Natural killer cell treated with Interleukin-12 subunit alpha and Interleukin-12 subunit beta and Interleukin-15 and Interleukin-18, amount 100 ng/mL, for 72 hours (primary cell): ENCODE data around the gene MEGF11. TPM values are rescaled to one million over a fixed set of nuclear protein-coding genes. Genes with fewer than 3 reads are reported as not detected.

ENCODE experiments used
- ATAC-seq, 2 donors: fragments of 150-1000 bp; cut with Tn5 transposase in 1 of 2; sonication (Bioruptor Pico), chemical (Tn5 transposase) in 1 of 2; 2 replicates each; pipeline ENCODE4 v1.10.0; 2021
- DNase-seq: peaks from one replicate; pipeline ENCODE4 v3.0.0; 2022; ENCODE audit warnings: low spot score
- H3K27ac Mint-ChIP-seq, 2 donors: 1 replicate in 1 of 2; 2 replicates in 1 of 2; pipeline ENCODE4 v1.8.0; 2022; ENCODE audit warnings: mixed read lengths in 2 of 2, mild to moderate bottlenecking in 1 of 2, moderate library complexity in 1 of 2
- H3K27me3 Mint-ChIP-seq, 2 donors: 1 replicate in 1 of 2; 2 replicates in 1 of 2; pipeline ENCODE4 v1.8.0; 2022; ENCODE audit warnings: mixed read lengths in 2 of 2
- H3K36me3 Mint-ChIP-seq: one replicate; pipeline ENCODE4 v1.8.0; 2022; ENCODE audit warnings: mixed read lengths
- H3K4me1 Mint-ChIP-seq, 2 donors: 1 replicate in 1 of 2; 2 replicates in 1 of 2; pipeline ENCODE4 v1.8.0; 2022; ENCODE audit warnings: low read depth in 2 of 2, mixed read lengths in 2 of 2, mild to moderate bottlenecking in 1 of 2
- H3K4me3 Mint-ChIP-seq: one replicate; pipeline ENCODE4 v1.8.0; 2022; ENCODE audit warnings: mixed read lengths
- H3K9me3 Mint-ChIP-seq: 2 replicates; pipeline ENCODE4 v1.8.0; 2022; ENCODE audit warnings: mixed read lengths
- total RNA-seq, 2 donors: library from RNA; stranded (reverse); gene quantifications; one replicate each; pipeline ENCODE4 v1.2.3, GENCODE V29; 2022

MEGF11 gene
- total RNA-seq, 2 donors from 2014 or later: not detected

GRCh38 chr15:66092053-66093016 is 161.2 kb downstream of the MEGF11 start:
- DNase-seq (no peak), ATAC-seq (no peak)
- Mint-ChIP-seq H3K27me3 (peaks cover 13 to 17% of the 10 kb centered on the region in 2 donors), H3K4me1 (no peaks in the 10 kb centered on the region), H3K27ac (no peak overlapping the region), H3K36me3 (no peaks in the 10 kb centered on the region), H3K4me3 (no peak overlapping the region), H3K9me3 (no peaks in the 10 kb centered on the region)

GRCh38 chr15:66089509-66089908 is 164.0 kb downstream of the MEGF11 start:
- Mint-ChIP-seq H3K27me3 (peaks cover 38% of the 10 kb centered on the region in 2 donors), H3K9me3 (no peaks in the 10 kb centered on the region), H3K4me3 (no peak overlapping the region), H3K4me1 (no peaks in the 10 kb centered on the region), H3K27ac (no peak overlapping the region), H3K36me3 (no peaks in the 10 kb centered on the region)
- ATAC-seq (no peak), DNase-seq (no peak)

GRCh38 chr15:66089049-66089448 is 164.5 kb downstream of the MEGF11 start:
- no peaks in the 10 kb centered on the region for H3K4me1 Mint-ChIP-seq
- no peak overlapping the region for H3K27ac Mint-ChIP-seq

GRCh38 chr15:66085128-66085527 is 168.4 kb downstream of the MEGF11 start:
- H3K27me3 Mint-ChIP-seq: peaks cover 40 to 51% of the 10 kb centered on the region in 2 donors
- no peaks in the 10 kb centered on the region for H3K4me1 Mint-ChIP-seq
- ATAC-seq: no peak
- H3K9me3 Mint-ChIP-seq: no peaks in the 10 kb centered on the region
- no peak overlapping the region for H3K27ac Mint-ChIP-seq
- DNase-seq: no peak
- peaks cover 4% of the 10 kb centered on the region for H3K36me3 Mint-ChIP-seq
- no peak overlapping the region for H3K4me3 Mint-ChIP-seq

More at GRCh38 chr15:66089049-66089448, 164.5 kb downstream of the MEGF11 start:
- Mint-ChIP-seq H3K4me3 (no peak overlapping the region), H3K36me3 (peaks cover 4% of the 10 kb centered on the region), H3K27me3 (peaks cover 40 to 43% of the 10 kb centered on the region in 2 donors), H3K9me3 (no peaks in the 10 kb centered on the region)
- DNase-seq (no peak), ATAC-seq (no peak)

GRCh38 chr15:66084704-66085103 is 168.8 kb downstream of the MEGF11 start:
- Mint-ChIP-seq H3K36me3 (peaks cover 4% of the 10 kb centered on the region), H3K27me3 (peaks cover 40 to 51% of the 10 kb centered on the region in 2 donors), H3K27ac (no peak overlapping the region), H3K9me3 (no peaks in the 10 kb centered on the region), H3K4me1 (no peaks in the 10 kb centered on the region), H3K4me3 (no peak overlapping the region)
- ATAC-seq (no peak), DNase-seq (no peak)

GRCh38 chr15:66080717-66081398 is 172.7 kb downstream of the MEGF11 start:
- DNase-seq: no peak
- H3K36me3 Mint-ChIP-seq: peaks cover 4% of the 10 kb centered on the region
- H3K4me1 Mint-ChIP-seq: no peaks in the 10 kb centered on the region
- H3K4me3 Mint-ChIP-seq: no peak overlapping the region
- no peak for ATAC-seq
- peaks cover 34 to 35% of the 10 kb centered on the region in 2 donors for H3K27me3 Mint-ChIP-seq
- H3K9me3 Mint-ChIP-seq: no peaks in the 10 kb centered on the region
- no peak overlapping the region for H3K27ac Mint-ChIP-seq

- DNase-seq: no peak
- ATAC-seq: no peak
- H3K9me3 Mint-ChIP-seq: no peaks in the 10 kb centered on the region
- no peaks in the 10 kb centered on the region for H3K4me1 Mint-ChIP-seq
- H3K36me3 Mint-ChIP-seq: no peaks in the 10 kb centered on the region
- H3K27ac Mint-ChIP-seq: no peak overlapping the region
- no peak overlapping the region for H3K4me3 Mint-ChIP-seq
- peaks cover 22 to 26% of the 10 kb centered on the region in 2 donors for H3K27me3 Mint-ChIP-seq
Measured at GRCh38 chr15:66078929-66079275, 174.6 kb downstream of the MEGF11 start.

- ATAC-seq: peak in 1 of 2 donors; percentile 38
- Mint-ChIP-seq H3K27me3 (peaks cover 26 to 32% of the 10 kb centered on the region in 2 donors), H3K36me3 (no peaks in the 10 kb centered on the region), H3K27ac (no peak overlapping the region), H3K4me3 (no peak overlapping the region), H3K4me1 (no peaks in the 10 kb centered on the region), H3K9me3 (no peaks in the 10 kb centered on the region)
- no peak for DNase-seq
Measured at GRCh38 chr15:66078196-66078928, 175.2 kb downstream of the MEGF11 start.

- Mint-ChIP-seq H3K4me1 (no peaks in the 10 kb centered on the region), H3K27ac (no peak overlapping the region), H3K4me3 (no peak overlapping the region), H3K27me3 (peaks cover 23 to 26% of the 10 kb centered on the region in 2 donors), H3K36me3 (no peaks in the 10 kb centered on the region), H3K9me3 (no peaks in the 10 kb centered on the region)
- DNase-seq (no peak), ATAC-seq (no peak)
Measured at GRCh38 chr15:66077320-66077663, 176.3 kb downstream of the MEGF11 start.

- no peak overlapping the region for H3K4me3 Mint-ChIP-seq
- ATAC-seq: no peak
Measured at GRCh38 chr15:66076591-66077319, 176.8 kb downstream of the MEGF11 start.

GRCh38 chr15:66075947-66076346 is 177.6 kb downstream of the MEGF11 start:
- no peak overlapping the region for H3K27ac Mint-ChIP-seq
- no peak overlapping the region for H3K4me3 Mint-ChIP-seq
- no peak for DNase-seq
- H3K4me1 Mint-ChIP-seq: no peaks in the 10 kb centered on the region
- H3K9me3 Mint-ChIP-seq: no peaks in the 10 kb centered on the region
- ATAC-seq: no peak
- H3K27me3 Mint-ChIP-seq: peaks cover 26 to 27% of the 10 kb centered on the region in 2 donors
- no peaks in the 10 kb centered on the region for H3K36me3 Mint-ChIP-seq

More at GRCh38 chr15:66076591-66077319, 176.8 kb downstream of the MEGF11 start:
- Mint-ChIP-seq H3K36me3 (no peaks in the 10 kb centered on the region), H3K27ac (no peak overlapping the region), H3K9me3 (no peaks in the 10 kb centered on the region), H3K4me1 (no peaks in the 10 kb centered on the region), H3K27me3 (peaks cover 25 to 26% of the 10 kb centered on the region in 2 donors)
- DNase-seq: no peak

- Mint-ChIP-seq H3K36me3 (no peaks in the 10 kb centered on the region), H3K27ac (no peak overlapping the region), H3K4me3 (no peak overlapping the region), H3K27me3 (peaks cover 22 to 26% of the 10 kb centered on the region in 2 donors), H3K4me1 (no peaks in the 10 kb centered on the region), H3K9me3 (no peaks in the 10 kb centered on the region)
- DNase-seq (no peak), ATAC-seq (no peak)
Measured at GRCh38 chr15:66072616-66073361, 180.8 kb downstream of the MEGF11 start.

- no peak overlapping the region for H3K4me3 Mint-ChIP-seq
- peaks cover 16 to 18% of the 10 kb centered on the region in 2 donors for H3K27me3 Mint-ChIP-seq
- H3K27ac Mint-ChIP-seq: no peak overlapping the region
- H3K36me3 Mint-ChIP-seq: no peaks in the 10 kb centered on the region
- H3K9me3 Mint-ChIP-seq: no peaks in the 10 kb centered on the region
- no peaks in the 10 kb centered on the region for H3K4me1 Mint-ChIP-seq
- ATAC-seq: no peak
- no peak for DNase-seq
Measured at GRCh38 chr15:66071921-66072295, 181.6 kb downstream of the MEGF11 start.
